Natural killer cell (primary cell): ENCODE measurements around the gene SETD1B. TPM values are rescaled to one million over a fixed set of nuclear protein-coding genes. Genes with fewer than 3 reads are reported as not detected.

Experiments used
- ATAC-seq, 3 donors: fragments of 150-1000 bp in 2 of 3; fragments of 200-7000 bp in 1 of 3; cut with Tn5 transposase; 1 replicate in 1 of 3; 2 replicates in 2 of 3; pipeline ENCODE4 v1.10.0; 2021; ENCODE audit warnings: mild to moderate bottlenecking in 2 of 3, moderate library complexity in 2 of 3
- DNase-seq, 2 donors: peaks; one replicate each; pipeline versions ENCODE4 v3.0.0 to v3.0.0-alpha.2; 2013 to 2021; ENCODE audit warnings: mixed read lengths in 1 of 2
- H3K27ac ChIP-seq: one replicate; pipeline ENCODE4 v1.5.1; 2013; ENCODE audit warnings: mild to moderate bottlenecking, low read length
- H3K27me3 ChIP-seq: one replicate; pipeline ENCODE4 v1.6.1; 2013; ENCODE audit warnings: low read length; ENCODE audit not compliant: control insufficient read depth, insufficient read depth
- H3K36me3 ChIP-seq: one replicate; pipeline ENCODE4 v1.6.1; 2013; ENCODE audit warnings: low read length; ENCODE audit not compliant: control insufficient read depth, insufficient read depth
- H3K4me1 ChIP-seq: one replicate; pipeline ENCODE4 v1.6.1; 2013; ENCODE audit warnings: low read length; ENCODE audit not compliant: control insufficient read depth, insufficient read depth
- H3K4me3 ChIP-seq: one replicate; pipeline ENCODE4 v1.5.1; 2013; ENCODE audit warnings: low read length
- H3K9me3 ChIP-seq: one replicate; pipeline ENCODE4 v1.6.1; 2013; ENCODE audit warnings: low read length; ENCODE audit not compliant: control insufficient read depth, insufficient read depth
- H3K27ac Mint-ChIP-seq, 2 donors: one replicate each; pipeline ENCODE4 v1.8.0; 2022; ENCODE audit warnings: mild to moderate bottlenecking in 2 of 2, mixed read lengths in 2 of 2, moderate library complexity in 1 of 2
- H3K27me3 Mint-ChIP-seq, 2 donors: one replicate each; pipeline ENCODE4 v1.8.0; 2022; ENCODE audit warnings: low read depth in 2 of 2, mixed read lengths in 2 of 2
- H3K36me3 Mint-ChIP-seq: one replicate; pipeline ENCODE4 v1.8.0; 2022; ENCODE audit warnings: mixed read lengths
- H3K4me1 Mint-ChIP-seq, 2 donors: one replicate each; pipeline ENCODE4 v1.8.0; 2022; ENCODE audit warnings: mixed read lengths in 2 of 2
- H3K4me3 Mint-ChIP-seq: one replicate; pipeline ENCODE4 v1.8.0; 2022; ENCODE audit warnings: mild to moderate bottlenecking, moderate library complexity, mixed read lengths
- H3K9me3 Mint-ChIP-seq, 2 donors: one replicate each; pipeline ENCODE4 v1.8.0; 2022; ENCODE audit warnings: mixed read lengths in 2 of 2
- WGBS: methylation state at CpG from one replicate; pipeline ENCODE4 v1.1.7; 2013; ENCODE audit warnings: missing lambda C conversion rate; ENCODE audit not compliant: insufficient coverage; 5-methylcytosine and 5-hydroxymethylcytosine counted together
- intact Hi-C: fragments of 100-400 bp; cut with micrococcal nuclease; formaldehyde crosslinking; loops from one replicate; pipeline ENCODE4 v1.14.2; 2022
- total RNA-seq, 4 donors: library from RNA; stranded (reverse); fragments of 120-200 nt in 1 of 4; gene quantifications; one replicate each; pipeline versions ENCODE4 v1.2.3 to v1.2.4, GENCODE V29; 2013 to 2022
- TF ChIP-seq, protein P1 (sequence below): fragments of 200-600 bp; IDR thresholded peaks from one replicate; pipeline ENCODE4 v1.8.0; 2022; ENCODE audit warnings: antibody characterized with exemption

SETD1B gene
- total RNA-seq, 3 donors from 2014 or later (not counting 1 experiment from before 2014, with no cell fraction given) = 55.1 to 57.5 (median 56.2) TPM

DNA sequence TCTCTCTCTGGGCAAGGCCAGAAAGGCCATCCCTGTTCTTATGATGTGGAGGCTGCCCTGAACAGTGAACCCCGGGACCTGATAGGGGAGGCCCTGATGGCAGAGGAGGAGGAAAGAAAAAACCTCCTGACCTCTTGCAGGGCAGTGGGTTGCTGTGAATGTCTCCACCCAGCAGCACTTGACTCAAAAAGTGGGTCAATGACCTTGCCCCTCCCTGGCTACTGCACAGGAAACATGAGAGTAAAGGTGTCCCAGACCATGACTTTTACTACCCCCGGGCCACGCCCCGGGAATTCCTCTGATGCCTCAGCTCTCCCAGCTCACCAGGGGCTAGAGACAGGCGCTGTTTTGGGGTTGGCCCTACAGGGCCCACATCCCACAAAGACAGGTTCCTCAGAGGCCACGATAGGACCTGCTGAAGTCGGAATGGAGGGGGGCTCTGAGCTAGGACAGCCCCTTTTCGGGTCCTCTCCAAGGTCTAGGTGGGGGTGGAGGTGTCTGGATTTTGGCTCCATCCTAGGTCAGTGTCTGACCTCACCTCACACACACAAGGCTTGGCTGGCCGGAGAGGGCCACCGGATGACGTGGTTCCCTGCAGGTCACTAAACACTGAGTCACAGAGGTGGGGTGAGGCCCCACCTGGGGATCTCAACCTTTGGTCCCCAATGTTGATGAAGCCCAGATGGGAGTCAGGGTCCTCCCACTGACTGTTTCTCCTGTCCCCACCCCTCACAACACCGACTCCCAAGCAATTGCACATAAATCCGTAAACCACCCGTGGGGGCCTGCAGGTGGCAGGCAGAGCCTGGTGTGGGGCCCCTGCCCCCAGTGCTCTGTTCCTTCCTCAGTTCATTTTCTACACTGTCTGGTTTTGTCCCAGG lies 11.9 kb upstream of the SETD1B start:
- peak; percentile 65 to 70 for DNase-seq

DNA sequence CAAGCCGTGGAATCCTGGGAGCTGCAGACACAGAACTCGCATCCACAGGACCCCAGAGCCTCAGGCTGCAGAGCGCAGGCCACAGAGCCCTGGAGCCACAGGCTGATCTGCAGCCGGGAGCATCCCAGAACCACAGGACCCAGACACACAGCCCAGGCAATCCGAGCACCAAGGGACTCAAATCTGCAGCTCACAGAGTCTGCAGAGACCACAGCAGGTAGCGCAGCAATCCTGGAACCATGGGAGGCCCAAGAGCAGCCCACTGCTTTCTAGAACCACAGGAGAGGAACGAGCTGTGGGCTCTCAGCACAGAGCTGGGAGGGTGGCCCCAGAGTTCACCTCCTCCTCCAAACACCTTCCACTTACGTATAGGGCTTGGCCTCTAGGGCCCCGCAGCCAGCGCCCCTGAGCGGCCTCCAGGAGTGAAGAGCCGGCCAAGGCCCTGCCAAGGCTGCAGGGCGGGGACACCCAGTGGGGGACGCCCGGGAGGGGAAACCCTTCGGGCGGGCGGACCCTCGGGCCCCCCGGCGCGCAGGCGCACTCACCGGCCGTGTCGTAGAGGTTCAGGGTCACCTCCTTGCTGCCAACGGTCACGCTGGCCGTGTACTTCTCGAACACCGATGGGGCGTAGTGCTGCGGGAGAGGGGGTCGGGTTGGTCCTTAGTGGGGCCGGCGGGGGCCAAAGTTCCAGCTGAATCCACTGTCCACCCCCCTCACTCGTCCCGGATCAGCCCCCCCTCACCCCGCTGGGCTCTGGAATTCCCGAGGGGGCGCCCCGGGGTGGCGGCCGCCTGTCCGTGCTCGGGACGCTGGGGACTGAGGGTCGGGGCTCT lies 11.0 kb upstream of the SETD1B start:
- peaks cover 70% of the 10 kb centered on the region for H3K4me1 ChIP-seq
- peak; percentile 6 to 14 (median 7) for ATAC-seq
- no peaks in the 10 kb centered on the region for H3K9me3 Mint-ChIP-seq
- TF ChIP-seq, protein P1, sequence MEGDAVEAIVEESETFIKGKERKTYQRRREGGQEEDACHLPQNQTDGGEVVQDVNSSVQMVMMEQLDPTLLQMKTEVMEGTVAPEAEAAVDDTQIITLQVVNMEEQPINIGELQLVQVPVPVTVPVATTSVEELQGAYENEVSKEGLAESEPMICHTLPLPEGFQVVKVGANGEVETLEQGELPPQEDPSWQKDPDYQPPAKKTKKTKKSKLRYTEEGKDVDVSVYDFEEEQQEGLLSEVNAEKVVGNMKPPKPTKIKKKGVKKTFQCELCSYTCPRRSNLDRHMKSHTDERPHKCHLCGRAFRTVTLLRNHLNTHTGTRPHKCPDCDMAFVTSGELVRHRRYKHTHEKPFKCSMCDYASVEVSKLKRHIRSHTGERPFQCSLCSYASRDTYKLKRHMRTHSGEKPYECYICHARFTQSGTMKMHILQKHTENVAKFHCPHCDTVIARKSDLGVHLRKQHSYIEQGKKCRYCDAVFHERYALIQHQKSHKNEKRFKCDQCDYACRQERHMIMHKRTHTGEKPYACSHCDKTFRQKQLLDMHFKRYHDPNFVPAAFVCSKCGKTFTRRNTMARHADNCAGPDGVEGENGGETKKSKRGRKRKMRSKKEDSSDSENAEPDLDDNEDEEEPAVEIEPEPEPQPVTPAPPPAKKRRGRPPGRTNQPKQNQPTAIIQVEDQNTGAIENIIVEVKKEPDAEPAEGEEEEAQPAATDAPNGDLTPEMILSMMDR = no peak
- H3K9me3 ChIP-seq = no peaks in the 10 kb centered on the region
- H3K36me3 Mint-ChIP-seq = no peaks in the 10 kb centered on the region
- H3K4me1 Mint-ChIP-seq = peaks cover 58 to 73% of the 10 kb centered on the region in 2 donors
- H3K27me3 Mint-ChIP-seq = no peaks in the 10 kb centered on the region
- peak overlapping the region; percentile 86 for H3K4me3 ChIP-seq
- intact Hi-C loops = loop anchor here (5.0 kb wide), 1 partner anchor 81 kb away; the partner anchor contains the start of gene TMEM120B
- H3K27ac Mint-ChIP-seq = peak overlapping the region; percentile 100
- H3K36me3 ChIP-seq = peaks cover 20% of the 10 kb centered on the region
- peak overlapping the region; percentile 98 for H3K27ac ChIP-seq
- WGBS = 2% methylated on average over 44 of the region's 48 CpGs
- peak; percentile 69 to 79 for DNase-seq
- H3K27me3 ChIP-seq = no peaks in the 10 kb centered on the region
- peak overlapping the region; percentile 95 for H3K4me3 Mint-ChIP-seq

More for the DNA sequence above, 11.9 kb upstream of the SETD1B start:
- no peaks in the 10 kb centered on the region for H3K36me3 Mint-ChIP-seq
- no peaks in the 10 kb centered on the region for H3K9me3 ChIP-seq
- WGBS = 20% methylated on average over 13 of the region's 14 CpGs
- H3K4me1 Mint-ChIP-seq = peaks cover 60 to 73% of the 10 kb centered on the region in 2 donors
- ATAC-seq = peak in 1 of 3 donors; percentile 1
- TF ChIP-seq, protein P1 = no peak
- peak overlapping the region; percentile 95 for H3K4me3 Mint-ChIP-seq
- peak overlapping the region; percentile 100 for H3K27ac Mint-ChIP-seq
- H3K27ac ChIP-seq = peak overlapping the region; percentile 98
- intact Hi-C loops = loop anchor here (5.0 kb wide), 1 partner anchor 80 kb away; the partner anchor contains the start of gene TMEM120B
- peaks cover 16% of the 10 kb centered on the region for H3K36me3 ChIP-seq
- H3K4me3 ChIP-seq = peak overlapping the region; percentile 86
- H3K9me3 Mint-ChIP-seq = no peaks in the 10 kb centered on the region
- no peaks in the 10 kb centered on the region for H3K27me3 ChIP-seq
- no peaks in the 10 kb centered on the region for H3K27me3 Mint-ChIP-seq
- H3K4me1 ChIP-seq = peaks cover 76% of the 10 kb centered on the region

DNA sequence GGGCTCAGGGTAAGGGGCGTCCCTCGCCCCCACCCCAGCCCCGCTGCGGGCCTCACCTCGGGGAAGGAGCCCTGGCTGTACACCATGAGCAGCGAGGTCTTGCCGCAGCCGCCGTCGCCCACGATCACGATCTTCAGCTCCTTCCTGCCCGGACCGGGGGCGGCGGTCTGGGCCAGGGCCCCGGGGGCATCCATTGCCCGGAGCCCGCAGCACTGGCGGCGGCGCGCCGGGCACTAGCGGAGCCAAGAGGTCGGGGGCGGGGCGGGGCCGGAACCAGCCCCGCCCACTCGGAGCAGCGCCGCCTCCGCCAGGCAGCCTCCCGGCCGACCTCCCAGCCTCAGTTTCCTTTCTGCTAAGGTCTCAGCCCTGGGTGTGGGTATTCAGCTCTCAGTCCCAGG lies 10.4 kb upstream of the SETD1B start, which contains the start of gene RHOF:
RHOF (minus strand) TSS at position 249 of the 398 bp plus-strand sequence; CDS start at position 194, 55 bp downstream.
- peak within 1 kb of the TSS; percentile 100 for H3K27ac Mint-ChIP-seq
- WGBS = under 1% methylated on average over 36 of the region's 36 CpGs
- peak within 1 kb of the TSS; percentile 95 for H3K4me3 Mint-ChIP-seq
- TF ChIP-seq, protein P1 = no peak
- Histone ChIP-seq H3K9me3 (no peaks in the 10 kb centered on the region), H3K36me3 (peaks cover 21% of the 10 kb centered on the region), H3K4me3 (peak within 1 kb of the TSS; percentile 86), H3K27me3 (no peaks in the 10 kb centered on the region), H3K4me1 (peaks cover 70% of the 10 kb centered on the region), H3K27ac (peak within 1 kb of the TSS; percentile 98)
- H3K36me3 Mint-ChIP-seq = no peaks in the 10 kb centered on the region
- peak; percentile 4 to 36 (median 17) for ATAC-seq
- peaks cover 57 to 72% of the 10 kb centered on the region in 2 donors for H3K4me1 Mint-ChIP-seq
- no peaks in the 10 kb centered on the region for H3K9me3 Mint-ChIP-seq
- no peak for DNase-seq
- H3K27me3 Mint-ChIP-seq = no peaks in the 10 kb centered on the region
- intact Hi-C loops = loop anchor here (5.0 kb wide), 1 partner anchor 81 kb away; the partner anchor contains the start of gene TMEM120B
